ENCODE measurements around the gene SCAF1. TPM values are rescaled to one million over a fixed set of nuclear protein-coding genes. Genes with fewer than 3 reads are reported as not detected.
A peak's percentile ranks its signal among the peaks of the same experiment; 100 is the strongest.

The SCAF1 gene
- polyA plus RNA-seq, 1 donor from 2014 or later, result 11.9 TPM

- H3K4me2 ChIP-seq (ENCODE audit: low read length), result peak overlapping the region; percentile 41
- no peak for TF ChIP-seq RAD21 (conservative IDR thresholded peaks at IDR 0.05)
- no peak for TF ChIP-seq EZH2 (IDR thresholded peaks at IDR 0.05; ENCODE audit: borderline replicate concordance, insufficient read depth, low read length, poor library complexity, severe bottlenecking)
- no peak for TF ChIP-seq CTCF (IDR thresholded peaks at IDR 0.05; ENCODE audit: poor library complexity, severe bottlenecking)
- no peak for TF ChIP-seq MXI1 (conservative IDR thresholded peaks at IDR 0.05; ENCODE audit: poor library complexity, severe bottlenecking)
- TF ChIP-seq EP300 (conservative IDR thresholded peaks at IDR 0.05; ENCODE audit: poor library complexity, severe bottlenecking), result no peak
- H3K27me3 ChIP-seq (ENCODE audit: insufficient read depth, low read depth, low read length), result no peaks in the 10 kb centered on the region
- peak overlapping the region; percentile 27 for H3K9ac ChIP-seq (ENCODE audit: low read length)
- H3K4me3 ChIP-seq (ENCODE audit: low read length), result peak overlapping the region; percentile 95
- peaks cover 27% of the 10 kb centered on the region for H3K79me2 ChIP-seq (replicated peaks; ENCODE audit: insufficient read depth, low read length)
- H3F3A ChIP-seq (ENCODE audit: insufficient read depth, low read length, poor library complexity, severe bottlenecking), result no peaks in the 10 kb centered on the region
- H3K36me3 ChIP-seq (ENCODE audit: insufficient read depth, low read length), result no peaks in the 10 kb centered on the region
- no peaks in the 10 kb centered on the region for H3K9me2 ChIP-seq (ENCODE audit: insufficient read depth, low read length)
- no peaks in the 10 kb centered on the region for H4K20me1 ChIP-seq (ENCODE audit: insufficient read depth)
- H3K27ac ChIP-seq (ENCODE audit: low read length), result peak overlapping the region; percentile 48
- H2AFZ ChIP-seq (ENCODE audit: low read depth, low read length), result no peak overlapping the region
- H3K9me3 ChIP-seq (ENCODE audit: low read length), result no peaks in the 10 kb centered on the region
Measured at GRCh38 chr19:49594157-49594992, 47.6 kb upstream of the SCAF1 start.

GRCh38 chr19:49594993-49595818, 46.8 kb upstream of the SCAF1 start:
- Histone ChIP-seq H2AFZ (ENCODE audit: low read depth, low read length) (no peak overlapping the region), H3K9me3 (ENCODE audit: low read length) (no peaks in the 10 kb centered on the region), H4K20me1 (ENCODE audit: insufficient read depth) (no peaks in the 10 kb centered on the region), H3F3A (ENCODE audit: insufficient read depth, low read length, poor library complexity, severe bottlenecking) (no peaks in the 10 kb centered on the region), H3K27me3 (ENCODE audit: insufficient read depth, low read depth, low read length) (no peaks in the 10 kb centered on the region), H3K36me3 (ENCODE audit: insufficient read depth, low read length) (no peaks in the 10 kb centered on the region), H3K4me3 (ENCODE audit: low read length) (no peak overlapping the region), H3K9me2 (ENCODE audit: insufficient read depth, low read length) (no peaks in the 10 kb centered on the region), H3K4me2 (ENCODE audit: low read length) (no peak overlapping the region), H3K27ac (ENCODE audit: low read length) (no peak overlapping the region), H3K9ac (ENCODE audit: low read length) (no peak overlapping the region), H3K79me2 (replicated peaks; ENCODE audit: insufficient read depth, low read length) (peaks cover 31% of the 10 kb centered on the region)
- no peak for TF ChIP-seq TAF1 (IDR thresholded peaks at IDR 0.05; ENCODE audit: low read depth)
- TF ChIP-seq EZH2 (IDR thresholded peaks at IDR 0.05; ENCODE audit: borderline replicate concordance, insufficient read depth, low read length, poor library complexity, severe bottlenecking), result no peak
- no peak for TF ChIP-seq RAD21 (conservative IDR thresholded peaks at IDR 0.05)
- no peak for TF ChIP-seq CTCF (IDR thresholded peaks at IDR 0.05; ENCODE audit: poor library complexity, severe bottlenecking)
- no peak for TF ChIP-seq REST (IDR thresholded peaks at IDR 0.05; ENCODE audit: borderline replicate concordance)
- TF ChIP-seq MXI1 (conservative IDR thresholded peaks at IDR 0.05; ENCODE audit: poor library complexity, severe bottlenecking), result no peak
- no peak for TF ChIP-seq POLR2AphosphoS5 (IDR thresholded peaks at IDR 0.05)
- TF ChIP-seq EP300 (conservative IDR thresholded peaks at IDR 0.05; ENCODE audit: poor library complexity, severe bottlenecking), result no peak
- no peak for TF ChIP-seq SMC3 (conservative IDR thresholded peaks at IDR 0.05; ENCODE audit: poor library complexity)
